HG02943 (cell line): ENCODE results near the gene ST3GAL3.
"Not testable (repeated sequence)": the region's sequence is repeated elsewhere in the genome, so short reads cannot be mapped to it uniquely, and the experiment has no call there.

Experiments
- ATAC-seq: cut with Tn5 transposase; IDR thresholded peaks from one replicate; pipeline ENCODE4 v1.9.1; 2021; ENCODE audit warnings: mild to moderate bottlenecking, low read depth, moderate library complexity; ENCODE audit not compliant: unreplicated experiment

ST3GAL3 gene

GRCh38 chr1:43814401-43814800 is 107.1 kb downstream of the ST3GAL3 start:
- no peak for ATAC-seq

GRCh38 chr1:43817304-43817939 is 110.1 kb downstream of the ST3GAL3 start:
- ATAC-seq = no peak

DNA sequence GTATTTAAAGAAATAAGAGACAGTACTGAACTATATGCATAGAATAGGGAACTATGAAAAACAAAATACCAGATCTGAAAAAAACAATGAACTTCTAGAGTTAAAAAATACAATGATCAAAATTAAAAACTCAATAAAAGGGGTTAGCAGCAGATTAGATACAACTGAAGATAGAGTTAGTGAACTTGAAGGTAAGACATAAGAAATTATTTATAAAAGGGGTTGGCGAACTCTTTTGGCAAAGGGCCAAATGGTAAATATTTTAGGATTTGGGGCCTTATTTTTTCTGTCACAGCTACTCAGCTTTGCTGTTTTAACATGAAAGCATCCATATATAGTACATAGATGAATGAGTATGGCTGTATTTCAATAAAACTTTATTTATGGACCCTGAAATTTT is 111.4 kb downstream of the ST3GAL3 start:
- no peak for ATAC-seq

DNA sequence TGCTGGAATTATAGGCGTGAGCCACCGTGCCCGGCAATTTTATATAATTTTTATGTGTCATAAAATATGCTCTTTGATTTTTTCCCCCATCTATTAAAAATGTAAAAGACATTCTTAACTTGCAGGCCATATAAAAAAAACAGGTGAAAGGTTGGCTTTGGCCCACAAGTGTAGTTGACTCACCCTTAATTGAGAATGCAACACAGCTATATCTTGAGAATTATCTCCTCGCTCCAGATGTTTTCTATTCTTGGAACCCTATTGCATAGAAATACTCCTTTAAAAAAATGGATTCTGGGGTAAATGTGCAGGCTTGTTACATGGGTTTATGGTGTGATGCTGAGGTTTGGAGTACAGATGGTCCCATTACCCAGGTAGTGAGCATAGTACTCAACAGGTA is 112.0 kb downstream of the ST3GAL3 start:
- no peak for ATAC-seq

DNA sequence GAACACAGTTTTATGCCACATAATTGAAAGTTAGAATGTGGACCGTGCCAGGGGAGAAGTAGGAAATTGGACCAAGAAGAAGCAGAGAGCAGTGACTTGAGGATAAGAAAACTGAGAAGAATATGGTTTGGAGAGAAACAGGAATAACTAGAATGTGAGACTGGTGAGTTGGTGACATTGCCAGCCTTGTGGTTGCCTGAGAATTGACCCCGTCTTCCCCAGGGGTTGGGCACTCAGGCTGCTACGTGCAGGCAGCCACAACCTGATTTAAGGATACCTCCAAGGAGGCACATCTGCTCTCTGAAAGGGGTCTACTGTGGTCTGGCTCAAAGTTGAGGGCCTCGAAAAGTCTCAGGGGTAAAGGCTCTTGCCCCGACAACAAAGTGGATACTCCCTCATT is 114.1 kb downstream of the ST3GAL3 start:
- ATAC-seq = no peak

DNA sequence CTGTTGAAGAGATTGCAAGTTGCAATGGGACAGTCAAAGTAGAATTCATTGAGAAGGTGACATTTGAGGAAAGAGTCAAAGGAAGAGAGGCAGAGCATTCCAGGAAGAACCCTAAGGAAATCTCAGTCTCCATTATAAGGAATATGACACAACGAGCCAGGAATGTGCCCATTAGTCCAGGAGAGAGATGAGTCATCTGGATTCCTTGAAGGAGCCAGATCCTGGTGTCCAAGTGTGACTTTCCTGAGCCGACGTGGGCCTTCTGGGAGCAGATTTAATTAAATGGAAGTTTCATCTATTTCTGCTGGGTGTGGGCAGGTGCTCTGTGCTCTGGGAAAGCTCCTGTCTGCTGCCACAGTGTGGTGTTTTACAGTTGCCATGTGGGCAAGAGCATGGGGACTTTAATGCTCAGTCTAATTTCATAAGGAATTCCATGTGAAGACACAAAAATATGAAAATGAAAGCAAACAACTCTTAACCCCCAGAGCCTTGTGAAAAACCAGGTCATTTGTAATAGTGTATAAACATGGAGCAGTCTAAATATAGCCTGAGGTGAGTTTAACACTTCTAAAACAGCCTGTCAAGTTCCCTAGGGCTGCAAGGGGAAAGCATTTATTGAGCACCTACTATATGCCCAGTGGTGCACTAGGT is 114.8 kb downstream of the ST3GAL3 start:
- no peak for ATAC-seq

- ATAC-seq = no peak
These were observed 117.5 kb downstream of the ST3GAL3 start for GRCh38 chr1:43824795-43825194.

DNA sequence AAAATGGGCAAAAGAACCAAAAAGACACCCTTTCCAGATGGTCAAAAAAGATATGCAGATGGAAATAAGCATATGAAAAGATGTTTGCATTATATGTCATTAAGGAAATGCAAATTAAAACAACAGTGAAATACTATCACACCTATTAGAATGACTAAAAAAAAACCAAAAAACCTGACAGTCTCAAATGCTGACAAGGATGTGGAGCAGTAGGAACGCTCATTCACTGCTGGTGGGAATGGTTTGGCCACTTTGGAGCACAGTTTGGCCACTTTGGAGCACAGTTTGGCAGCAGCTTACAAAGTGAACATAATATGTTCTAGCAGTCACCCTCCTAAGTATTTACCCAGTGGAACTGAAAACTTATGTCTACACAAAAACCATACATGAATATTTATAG is 121.2 kb downstream of the ST3GAL3 start:
- no peak for ATAC-seq

DNA sequence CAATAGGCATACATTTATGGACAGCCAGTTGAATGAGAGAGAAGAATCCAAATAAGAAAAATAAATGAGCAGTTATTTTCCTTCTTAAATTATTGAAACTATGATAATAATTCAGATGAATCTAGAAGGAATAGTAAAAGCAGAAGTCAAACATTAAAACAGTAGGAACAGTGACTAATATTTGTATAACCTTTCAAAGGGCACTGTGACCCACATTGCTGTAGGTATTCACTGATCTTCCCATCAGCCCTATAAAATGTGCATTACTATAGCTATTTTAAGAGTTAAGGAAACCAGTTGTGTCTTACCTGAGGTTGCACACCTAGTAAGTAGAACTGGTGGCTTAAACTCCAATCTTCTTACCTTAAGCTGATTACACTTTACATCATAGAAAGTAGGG is 123.5 kb downstream of the ST3GAL3 start:
- no peak for ATAC-seq

DNA sequence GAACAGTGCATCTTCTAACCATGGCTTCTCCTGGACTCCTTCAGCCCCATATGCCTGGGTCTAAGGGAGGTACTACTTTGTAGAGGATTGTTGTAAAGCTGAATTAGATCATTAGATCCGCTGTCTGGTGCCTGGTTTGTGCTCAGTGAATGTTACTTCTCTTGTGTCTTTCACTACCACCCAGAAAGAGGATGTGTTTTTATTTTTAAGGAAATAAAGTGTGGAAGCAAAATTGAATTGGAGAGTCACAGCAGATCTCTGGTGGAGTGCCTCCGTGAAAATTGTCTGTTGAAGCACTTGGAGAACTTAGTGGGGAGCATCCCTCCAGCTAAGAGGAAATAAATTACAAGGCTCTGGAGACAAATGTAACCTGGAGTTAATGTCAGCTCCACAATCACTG is 124.5 kb downstream of the ST3GAL3 start:
- no peak for ATAC-seq

DNA sequence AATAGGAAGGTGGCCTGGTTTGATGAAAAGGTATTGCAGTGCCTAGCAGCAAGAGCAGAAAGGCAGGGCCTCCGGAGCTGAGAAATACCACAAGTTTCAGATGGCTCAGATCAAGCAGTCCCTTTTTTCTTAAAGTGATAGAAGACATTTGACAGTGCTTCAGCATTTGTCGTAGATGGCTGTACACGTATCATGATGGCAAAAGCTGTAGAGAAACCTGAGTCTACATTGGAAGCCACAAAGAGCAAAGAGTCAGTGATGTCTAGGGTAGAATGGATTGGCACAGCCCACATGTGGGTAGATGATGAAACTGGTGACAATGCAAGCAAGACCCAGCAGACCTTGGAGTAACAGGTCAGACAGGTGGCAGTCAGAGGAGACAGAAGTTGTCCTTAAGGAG is 124.9 kb downstream of the ST3GAL3 start:
- ATAC-seq = no peak

DNA sequence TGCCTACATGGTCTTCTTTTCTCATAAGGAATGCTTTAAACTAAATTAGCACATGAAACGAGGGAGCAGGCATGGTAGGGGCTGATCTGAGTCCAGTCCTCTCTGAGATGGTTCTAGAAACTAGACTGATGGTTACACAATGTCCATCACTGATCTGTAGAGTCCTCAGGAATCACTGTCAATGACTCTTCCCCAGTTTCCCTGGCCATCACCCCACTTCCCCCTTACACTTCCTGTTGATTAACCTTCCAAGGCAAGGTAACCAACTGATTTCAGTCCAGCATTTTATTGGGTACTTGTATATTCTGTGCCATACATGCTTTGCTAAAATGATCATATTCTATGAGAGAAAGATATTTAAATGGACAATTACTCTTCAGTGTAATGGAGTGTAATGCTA is 125.7 kb downstream of the ST3GAL3 start:
- ATAC-seq = no peak

GRCh38 chr1:43833902-43834279 is 126.6 kb downstream of the ST3GAL3 start:
- not testable (repeated sequence) for ATAC-seq

DNA sequence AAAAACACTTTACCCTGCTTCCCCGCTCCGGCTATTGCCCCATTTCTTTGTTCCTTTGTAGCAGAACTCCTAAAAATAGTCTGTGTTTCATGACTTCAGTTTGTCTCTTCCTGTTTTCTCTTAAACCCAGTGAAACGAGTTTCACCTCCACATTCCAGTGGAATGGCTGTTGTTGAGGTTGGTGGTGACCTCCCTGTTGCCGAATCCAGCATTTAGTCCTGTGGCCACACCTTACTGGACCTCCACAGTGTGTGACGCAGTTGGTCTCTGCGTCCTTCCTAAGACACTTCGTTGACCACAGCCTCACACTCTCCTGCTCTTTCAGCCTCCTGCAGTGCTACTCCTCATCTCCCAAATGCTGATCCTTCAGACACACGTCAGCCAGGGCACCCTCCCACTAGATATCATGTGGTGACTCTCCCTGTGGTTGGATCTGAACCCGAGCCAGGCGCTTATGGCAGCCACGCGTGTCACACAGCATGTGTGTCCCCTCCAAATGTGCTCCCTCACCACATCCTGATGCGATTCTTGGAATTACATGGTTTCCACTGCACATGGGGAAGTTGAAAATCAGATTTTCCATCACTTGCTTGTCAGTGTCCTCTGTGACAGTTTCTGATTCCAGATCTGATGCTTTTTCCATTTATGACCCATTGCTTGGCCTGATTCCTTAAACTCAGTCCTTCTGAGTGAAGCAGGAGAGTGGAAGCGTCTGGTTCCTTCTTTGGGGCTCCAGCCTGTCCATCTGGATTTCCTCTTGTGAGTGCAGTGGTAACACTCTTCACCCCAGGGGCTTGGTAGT is 127.1 kb downstream of the ST3GAL3 start:
- ATAC-seq = no peak

DNA sequence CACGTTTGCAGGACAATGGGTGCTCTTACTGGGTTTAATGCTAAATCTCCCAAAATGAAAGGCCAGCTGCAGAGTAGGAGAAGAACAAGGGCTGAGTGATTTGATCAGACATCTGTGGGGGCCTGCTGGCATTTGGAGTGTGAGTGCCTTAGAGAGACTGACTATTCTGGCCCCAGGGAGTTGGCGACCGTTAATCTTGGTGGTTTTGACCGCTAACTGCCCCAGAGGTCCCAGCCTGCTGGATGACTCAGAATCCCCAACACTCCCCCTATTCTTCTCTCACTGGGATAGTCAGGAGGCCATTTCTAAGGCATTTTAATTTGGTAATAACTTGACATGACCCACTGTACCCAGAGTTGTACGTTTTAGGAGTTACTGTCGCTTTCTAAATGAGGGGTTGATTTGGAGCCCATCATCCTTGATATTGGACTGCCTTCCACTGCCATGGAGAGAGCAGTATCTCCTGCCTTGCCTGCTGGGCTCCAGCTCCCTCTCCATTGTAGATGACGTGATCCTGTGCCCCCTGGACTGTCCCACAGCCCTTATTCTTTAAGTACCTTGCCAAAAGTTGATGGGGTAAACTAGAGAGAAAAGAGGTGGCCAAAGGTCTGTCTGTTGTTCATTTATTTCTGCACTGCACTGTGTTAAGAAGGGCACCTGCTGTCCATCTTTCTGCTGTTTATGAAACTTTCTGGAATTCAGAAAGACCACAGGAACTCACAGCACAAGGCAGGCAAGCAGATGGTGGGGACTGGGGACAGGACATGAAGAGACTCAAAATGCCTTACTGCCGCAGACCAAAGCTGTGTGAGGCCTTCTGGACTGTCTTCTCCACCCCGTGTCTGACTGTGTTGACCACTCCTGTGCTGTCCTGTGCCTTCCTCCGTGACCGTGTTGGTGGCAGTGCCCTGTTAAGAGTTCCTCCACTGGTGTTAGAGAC is 128.0 kb downstream of the ST3GAL3 start:
- ATAC-seq = no peak

DNA sequence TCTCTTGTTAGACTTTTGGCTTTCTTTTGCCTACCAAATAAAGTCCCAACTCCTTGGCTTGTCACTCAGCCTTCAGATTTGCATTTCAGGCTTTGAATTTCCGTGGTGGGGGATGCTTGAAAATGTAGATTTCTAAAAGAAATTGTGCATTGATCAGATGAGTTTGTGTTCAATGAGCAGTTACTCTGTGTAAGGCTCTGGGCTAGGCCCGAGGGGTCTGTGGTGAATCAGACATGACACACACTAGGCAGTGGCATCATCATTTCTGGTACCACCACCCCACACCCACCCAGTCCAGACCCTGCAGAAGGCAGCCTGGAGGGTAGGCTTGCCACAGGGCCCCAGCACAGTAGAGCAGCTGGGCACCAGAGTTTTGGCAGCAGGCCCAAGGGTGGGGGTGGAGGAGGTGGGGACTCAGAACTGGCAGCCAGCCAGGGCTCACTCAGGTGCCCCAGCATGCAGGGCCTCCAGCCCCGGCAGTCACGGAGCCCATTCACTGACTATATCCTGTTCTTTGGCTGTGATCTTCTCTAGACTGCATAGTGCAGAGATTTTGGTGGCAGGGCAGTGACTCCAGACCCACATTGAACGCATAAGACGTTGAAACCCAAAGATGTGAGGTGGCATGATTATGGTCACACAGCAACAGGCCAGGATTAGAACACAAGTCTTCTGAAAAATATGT is 129.1 kb downstream of the ST3GAL3 start:
- peak; percentile 44 for ATAC-seq

DNA sequence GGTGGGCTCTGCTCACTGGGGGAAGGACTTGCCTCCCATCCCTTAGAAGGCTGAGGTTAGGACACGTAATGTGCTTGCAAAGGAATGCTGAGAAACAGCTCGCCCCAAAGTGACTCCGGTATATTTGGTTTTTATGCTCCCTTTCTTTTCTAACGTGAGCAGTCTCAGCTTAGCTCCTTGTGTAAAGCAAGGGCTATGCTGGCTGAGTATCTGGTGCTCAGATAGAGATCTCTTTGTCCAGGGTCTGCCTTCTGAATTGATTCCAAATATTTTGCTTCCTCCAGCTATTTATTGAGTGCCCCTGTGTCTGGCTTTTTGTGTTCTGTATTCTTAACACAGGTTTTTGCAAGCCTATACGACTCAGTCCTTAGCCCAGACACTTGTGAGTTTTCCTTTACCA is 131.7 kb downstream of the ST3GAL3 start:
- ATAC-seq = no peak

- ATAC-seq = no peak
These were observed 134.2 kb downstream of the ST3GAL3 start for GRCh38 chr1:43841321-43842174.

DNA sequence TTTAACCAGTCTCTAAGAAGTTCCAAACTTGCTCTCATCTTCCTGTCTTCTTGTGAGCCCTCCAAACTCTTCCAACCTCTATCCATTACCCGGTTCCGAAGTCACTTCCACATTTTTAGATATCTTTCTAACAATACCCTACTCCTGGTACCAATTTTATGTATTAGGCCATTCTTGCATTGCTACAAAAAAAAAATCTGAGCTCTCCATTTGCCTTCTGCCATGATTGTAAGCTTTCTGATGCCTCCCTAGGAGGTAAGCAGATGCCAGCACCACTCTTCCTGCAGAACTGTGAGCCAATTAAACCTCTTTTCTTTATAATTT is 134.8 kb downstream of the ST3GAL3 start:
- no peak for ATAC-seq
